NCI-H1048 (cell line): ENCODE data around the gene ENTPD8.
"Not testable (repeated sequence)": the region's sequence is repeated elsewhere in the genome, so short reads cannot be mapped to it uniquely, and the experiment has no call there.

Source experiments
- DNase-seq: peaks from one replicate; lab custom pipeline; 2025; lab: John Stamatoyannopoulos, UW

Gene ENTPD8

GRCh38 chr9:137393176-137394150 is 47.7 kb downstream of the ENTPD8 start:
- no peak for DNase-seq

GRCh38 chr9:137392232-137393007 is 48.7 kb downstream of the ENTPD8 start:
- no peak for DNase-seq

- no peak for DNase-seq
Measured at GRCh38 chr9:137391411-137391754, 49.8 kb downstream of the ENTPD8 start.

GRCh38 chr9:137390553-137391410 is 50.4 kb downstream of the ENTPD8 start:
- no peak for DNase-seq

GRCh38 chr9:137389428-137389746 is 51.8 kb downstream of the ENTPD8 start:
- DNase-seq, result no peak

- no peak for DNase-seq
Measured at GRCh38 chr9:137388589-137389427, 52.3 kb downstream of the ENTPD8 start.

- DNase-seq, result no peak
Measured at GRCh38 chr9:137387891-137388560, 53.1 kb downstream of the ENTPD8 start.

- no peak for DNase-seq
Measured at GRCh38 chr9:137387114-137387890, 53.9 kb downstream of the ENTPD8 start.

GRCh38 chr9:137386507-137387113 is 54.5 kb downstream of the ENTPD8 start:
- not testable (repeated sequence) for DNase-seq

- DNase-seq, result no peak
Measured at GRCh38 chr9:137385061-137385655, 56.0 kb downstream of the ENTPD8 start.
